ENCODE results near the gene C1QTNF5. TPM values are rescaled to one million over a fixed set of nuclear protein-coding genes. Genes with fewer than 3 reads are reported as not detected.

The C1QTNF5 gene
- total and polyA plus RNA-seq, 2 donors (not counting 1 experiment from before 2014, with no cell fraction given) = not detected

- Histone ChIP-seq H4K20me1 (ENCODE audit: control insufficient read depth, insufficient read depth, low read length, poor library complexity, severe bottlenecking) (no peaks in the 10 kb centered on the region), H3K4me3 (ENCODE audit: control extremely low read depth in 1 of 5, extremely low read depth in 1 of 5, insufficient read depth in 1 of 5, low read depth in 2 of 5, low read length in 4 of 5) (no peak overlapping the region), H3K27ac (ENCODE audit: low read length in 2 of 2) (no peak overlapping the region), H3K27me3 (replicated peaks in 1 of 4; ENCODE audit: control extremely low read depth in 1 of 4, control insufficient read depth in 3 of 4, insufficient read depth in 4 of 4, low read length in 3 of 4) (peaks cover 0 to 49% (median 25%) of the 10 kb centered on the region in 4 experiments), H3K4me2 (replicated peaks; ENCODE audit: low read depth, low read length, poor library complexity, severe bottlenecking) (no peak overlapping the region), H3K9ac (ENCODE audit: low read length) (no peak overlapping the region), H3K79me2 (ENCODE audit: control insufficient read depth, insufficient read depth, low read length) (no peaks in the 10 kb centered on the region), H3K9me3 (ENCODE audit: control extremely low read depth in 1 of 3, control insufficient read depth in 2 of 3, insufficient read depth in 1 of 3, low read length in 2 of 3) (peaks cover 0 to 19% (median 0%) of the 10 kb centered on the region in 3 donors), H3K36me3 (replicated peaks in 1 of 2; ENCODE audit: control extremely low read depth in 1 of 2, control insufficient read depth in 1 of 2, extremely low read depth in 1 of 2, insufficient read depth in 2 of 2, low read length in 1 of 2) (no peaks in the 10 kb centered on the region), H3K4me1 (ENCODE audit: control insufficient read depth in 2 of 2, insufficient read depth in 2 of 2, low read length in 2 of 2) (peaks cover 19 to 21% of the 10 kb centered on the region in 2 donors), H2AFZ (ENCODE audit: insufficient read depth, low read depth, low read length, poor library complexity, severe bottlenecking) (no peak overlapping the region)
- ChIA-PET CTCF (interaction anchor here (1.0 to 2.1 kb wide), 6 partner anchors 8 to 113 kb away, joined by 3 to 8 read pairs (median 4); partner anchors contain the start of gene USP2), POLR2A (no interaction called here)
- ATAC-seq (ENCODE audit: low read depth) (no peak), DNase-seq (no peak)
- Mint-ChIP-seq H3K27me3 (peaks cover 44% of the 10 kb centered on the region), H3K9me3 (ENCODE audit: insufficient read depth) (no peaks in the 10 kb centered on the region), H3K4me3 (peak overlapping the region; percentile 63), H3K4me1 (peaks cover 20% of the 10 kb centered on the region), H3K27ac (no peak overlapping the region)
- WGBS (ENCODE audit: insufficient coverage) = 90% methylated on average over 8 of the region's 11 CpGs
- intact Hi-C loops (cut with micrococcal nuclease) = no loop called here
- TF ChIP-seq EZH2 (IDR thresholded peaks at IDR 0.05; ENCODE audit: borderline replicate concordance, insufficient read depth, low read depth, low read length, poor library complexity, severe bottlenecking) = no peak
- no peak for TF ChIP-seq CTCF (IDR thresholded peaks at IDR 0.05)
Measured at GRCh38 chr11:119361941-119362725, 21.4 kb upstream of the C1QTNF5 start.

All from B cell (primary cell).